A673 (cell line): ENCODE results near the gene PLAC1. TPM values are rescaled to one million over a fixed set of nuclear protein-coding genes. Genes with fewer than 3 reads are reported as not detected.

Source experiments
- BruUV-seq: library from RNA; stranded (reverse); fragments of 400-500 nt; replicated peaks from 2 replicates; lab custom pipeline; 2021; lab: Mats Ljungman, UMichigan
- CTCF ChIA-PET: fragments of 300-600 bp; sonication (Branson Sonifier 250); formaldehyde crosslinking; loops from one replicate; lab custom pipeline; 2022; ENCODE audit warnings: antibody characterized with exemption; lab: Charles Lee
- POLR2A ChIA-PET: fragments of 300-600 bp; sonication (Branson Sonifier 250); formaldehyde crosslinking; loops from one replicate; lab custom pipeline; 2022; ENCODE audit warnings: antibody characterized with exemption; ENCODE audit not compliant: low non-redundant PET; lab: Charles Lee
- DNase-seq: peaks from one replicate; pipeline ENCODE4 v3.0.0-alpha.2; 2015; ENCODE audit warnings: low spot score
- H3K27ac ChIP-seq: fragments of 200-600 bp; sonication (generic); 2 replicates; pipeline ENCODE4 v1.5.1; 2016; ENCODE audit warnings: mixed run types, low read depth, mild to moderate bottlenecking, mixed read lengths, antibody characterized with exemption, low read length; ENCODE audit not compliant: poor library complexity, severe bottlenecking
- H3K27me3 ChIP-seq: fragments of 200-600 bp; sonication (generic); replicated peaks from 2 replicates; pipeline ENCODE4 v1.6.1; 2017; ENCODE audit warnings: mixed run types, low read depth, mild to moderate bottlenecking, mixed read lengths, antibody characterized with exemption, low read length; ENCODE audit not compliant: insufficient read depth, poor library complexity
- H3K36me3 ChIP-seq: fragments of 200-600 bp; sonication (generic); 2 replicates; pipeline ENCODE4 v1.6.1; 2016; ENCODE audit warnings: mixed run types, mild to moderate bottlenecking, mixed read lengths, antibody characterized with exemption, low read length; ENCODE audit not compliant: insufficient read depth, poor library complexity, severe bottlenecking
- H3K4me1 ChIP-seq: fragments of 200-600 bp; sonication (generic); 2 replicates; pipeline ENCODE4 v1.6.1; 2017; ENCODE audit warnings: mixed run types, mild to moderate bottlenecking, mixed read lengths, antibody characterized with exemption, low read length; ENCODE audit not compliant: insufficient read depth, poor library complexity, severe bottlenecking
- H3K4me3 ChIP-seq: fragments of 200-600 bp; sonication (generic); 2 replicates; pipeline ENCODE4 v1.5.1; 2016; ENCODE audit warnings: low read depth, mixed run types, mild to moderate bottlenecking, mixed read lengths, low read length; ENCODE audit not compliant: poor library complexity, severe bottlenecking
- H3K9me3 ChIP-seq: fragments of 200-600 bp; sonication (generic); 2 replicates; pipeline ENCODE4 v1.6.1; 2016; ENCODE audit warnings: mixed run types, low read depth, mild to moderate bottlenecking, mixed read lengths, antibody characterized with exemption, low read length; ENCODE audit not compliant: poor library complexity, severe bottlenecking
- CTCF ChIP-seq: fragments of 300-800, 200-600 bp; sonication (generic); conservative IDR thresholded peaks from 2 replicates; pipeline ENCODE4 v1.5.1; 2017; ENCODE audit warnings: low read depth, mild to moderate bottlenecking, antibody characterized with exemption, low read length, moderate library complexity, mixed read lengths
- EZH2 ChIP-seq: fragments of 200-600 bp; sonication (generic); IDR thresholded peaks from 2 replicates; pipeline ENCODE4 v1.6.1; 2017; ENCODE audit warnings: borderline replicate concordance, low read depth, mild to moderate bottlenecking, mixed read lengths, antibody characterized with exemption, low read length; ENCODE audit not compliant: poor library complexity, severe bottlenecking
- intact Hi-C: fragments of 100-400 bp; cut with micrococcal nuclease; formaldehyde crosslinking; loops from one replicate; pipeline ENCODE4 v1.10.0; 2022; ENCODE audit not compliant: unreplicated experiment
- total RNA-seq: library from RNA; stranded (reverse); gene quantifications from 2 replicates; pipeline ENCODE4 v1.2.3, GENCODE V29; 2021

PLAC1 gene
- total RNA-seq, 1 experiment from 2014 or later, result 0.43 TPM

GRCh38 chrX:134544135-134544512 is 114.1 kb downstream of the PLAC1 start:
- Histone ChIP-seq H3K4me3 (no peak overlapping the region), H3K27me3 (no peaks in the 10 kb centered on the region), H3K27ac (no peak overlapping the region), H3K9me3 (no peaks in the 10 kb centered on the region), H3K36me3 (no peaks in the 10 kb centered on the region), H3K4me1 (peaks cover 26% of the 10 kb centered on the region)
- intact Hi-C loops, result no loop called here
- ChIA-PET CTCF (no interaction called here), POLR2A (no interaction called here)
- no peak for DNase-seq
- BruUV-seq, result no TSS peak
- TF ChIP-seq CTCF (no peak), EZH2 (no peak)

- H3K9me3 ChIP-seq, result no peaks in the 10 kb centered on the region
These were observed 115.0 kb downstream of the PLAC1 start for GRCh38 chrX:134543288-134543687.

GRCh38 chrX:134542485-134542884 is 115.8 kb downstream of the PLAC1 start:
- peaks cover 26% of the 10 kb centered on the region for H3K4me1 ChIP-seq
- TF ChIP-seq EZH2 (no peak), CTCF (no peak)
- H3K27me3 ChIP-seq, result no peaks in the 10 kb centered on the region
- peak; percentile 79 for DNase-seq
- no peak overlapping the region for H3K4me3 ChIP-seq
- intact Hi-C loops, result no loop called here
- ChIA-PET CTCF (no interaction called here), POLR2A (interaction anchor here (0.6 to 0.7 kb wide), 2 partner anchors 64 to 118 kb away, joined by 3 to 5 read pairs; no protein-coding TSS in a partner anchor)
- H3K27ac ChIP-seq, result no peak overlapping the region
- no peaks in the 10 kb centered on the region for H3K36me3 ChIP-seq
- BruUV-seq, result no TSS peak
- H3K9me3 ChIP-seq, result no peaks in the 10 kb centered on the region

More at GRCh38 chrX:134543288-134543687, 115.0 kb downstream of the PLAC1 start:
- TF ChIP-seq CTCF (no peak), EZH2 (no peak)
- ChIA-PET CTCF (no interaction called here), POLR2A (no interaction called here)
- no peaks in the 10 kb centered on the region for H3K27me3 ChIP-seq
- no peaks in the 10 kb centered on the region for H3K36me3 ChIP-seq
- intact Hi-C loops, result no loop called here
- H3K27ac ChIP-seq, result no peak overlapping the region
- DNase-seq, result no peak
- BruUV-seq, result no TSS peak
- peaks cover 26% of the 10 kb centered on the region for H3K4me1 ChIP-seq
- no peak overlapping the region for H3K4me3 ChIP-seq
